Breast epithelium (tissue), 3 donors: ENCODE measurements around the gene SAMD10.
"Not testable (repeated sequence)": the region's sequence is repeated elsewhere in the genome, so short reads cannot be mapped to it uniquely, and the experiment has no call there.

ENCODE experiments used
- CTCF ChIP-seq, 3 donors: fragments of 450-650 bp; IDR thresholded peaks; one replicate each; pipeline ENCODE4 v1.5.1; 2016 to 2017; ENCODE audit warnings: antibody characterized with exemption in 3 of 3, mild to moderate bottlenecking in 3 of 3, moderate library complexity in 3 of 3
- POLR2A ChIP-seq: fragments of 450-650 bp; IDR thresholded peaks from one replicate; pipeline ENCODE4 v1.6.1; 2016; ENCODE audit warnings: antibody characterized with exemption, mild to moderate bottlenecking, moderate library complexity

- not testable (repeated sequence) for TF ChIP-seq POLR2A; CTCF (IDR thresholded peaks at IDR 0.05)
These were observed 18.5 kb downstream of the SAMD10 start for GRCh38 chr20:63960654-63961621.
